ENCODE results near the gene EDDM13. TPM values are rescaled to one million over a fixed set of nuclear protein-coding genes. Genes with fewer than 3 reads are reported as not detected.
"Not testable (repeated sequence)": the region's sequence is repeated elsewhere in the genome, so short reads cannot be mapped to it uniquely, and the experiment has no call there.

Gene EDDM13, protein sequence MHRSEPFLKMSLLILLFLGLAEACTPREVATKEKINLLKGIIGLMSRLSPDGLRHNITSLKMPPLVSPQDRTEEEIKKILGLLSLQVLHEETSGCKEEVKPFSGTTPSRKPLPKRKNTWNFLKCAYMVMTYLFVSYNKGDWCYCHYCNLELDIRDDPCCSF
- not detected in 2 replicates for total RNA-seq (2014; rRNA removed; shearing (Covaris generic))

DNA sequence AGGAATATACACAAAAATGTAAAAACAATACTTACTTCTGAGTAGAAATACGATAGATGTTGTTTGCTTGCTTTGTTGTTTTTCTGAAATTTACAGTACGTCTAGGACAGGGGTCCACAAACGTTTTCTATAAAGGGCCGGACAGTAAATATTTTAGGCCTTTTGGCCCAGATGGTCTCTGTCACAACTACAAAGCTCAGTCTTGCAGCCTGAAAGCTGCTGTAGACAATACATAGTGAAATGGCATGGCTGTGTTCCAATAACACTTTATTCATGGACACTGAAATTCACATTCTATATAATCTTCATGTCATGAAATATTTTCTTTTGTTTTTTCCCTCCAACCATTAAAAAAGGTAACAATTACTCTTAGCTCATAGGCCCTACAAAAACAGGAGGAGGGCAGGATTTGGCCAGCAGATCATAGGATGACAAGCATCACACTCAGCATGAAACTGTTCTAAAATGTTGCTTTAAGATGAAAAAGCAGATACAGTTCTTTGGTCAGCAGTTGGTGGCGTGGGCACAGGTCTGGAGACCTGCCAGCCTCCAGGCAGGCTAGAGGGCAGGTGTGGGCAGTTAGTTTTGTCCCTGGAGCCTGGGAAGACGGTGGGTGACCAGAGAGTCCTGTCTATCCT, at the start of gene EDDM13:
EDDM13 (plus strand) TSS at position 588 of the 638 bp plus-strand sequence. CDS start 87 bp downstream, outside the sequence.
- H3K27ac ChIP-seq, result no peak within 1 kb of the TSS
- no peaks in the 10 kb centered on the region for H3K27me3 ChIP-seq (replicated peaks)
- DNase-seq (ENCODE audit: low read depth in 1 of 2, low spot score in 2 of 2), result no peak
- H3K36me3 ChIP-seq, result no peaks in the 10 kb centered on the region
- peaks cover 15% of the 10 kb centered on the region for H3K9me3 ChIP-seq (replicated peaks)
- H3K4me1 ChIP-seq (replicated peaks), result no peaks in the 10 kb centered on the region
- H3K4me3 ChIP-seq, result no peak within 1 kb of the TSS

DNA sequence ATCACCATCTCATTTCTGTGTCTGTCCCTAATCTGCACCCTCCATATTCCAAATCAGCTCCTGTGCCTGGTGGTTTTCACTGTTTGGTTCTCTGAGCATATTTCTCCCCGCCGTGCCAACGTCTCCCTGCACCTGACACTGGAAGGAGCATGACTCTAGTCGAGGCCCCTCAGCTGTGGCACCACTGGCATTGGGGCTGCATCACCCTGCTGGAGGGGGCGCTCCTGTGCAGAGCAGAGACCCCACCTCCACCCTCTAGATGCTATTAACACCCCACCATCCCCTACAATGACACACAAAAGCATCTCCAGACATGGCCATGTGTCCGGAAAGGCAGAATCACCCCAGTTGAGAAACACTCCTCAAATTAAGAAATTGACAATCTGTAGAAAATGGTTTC, 49.6 kb upstream of the EDDM13 start:
- peaks cover 2% of the 10 kb centered on the region; the same call in 1 of the 2 replicates for H3K9me3 ChIP-seq (replicated peaks)
- DNase-seq (ENCODE audit: low read depth in 1 of 2, low spot score in 2 of 2), result no peak
- H3K4me1 ChIP-seq (replicated peaks), result no peaks in the 10 kb centered on the region
- H3K36me3 ChIP-seq, result no peaks in the 10 kb centered on the region
- H3K27ac ChIP-seq, result no peak overlapping the region
- no peaks in the 10 kb centered on the region for H3K27me3 ChIP-seq (replicated peaks)
- H3K4me3 ChIP-seq, result no peak overlapping the region

DNA sequence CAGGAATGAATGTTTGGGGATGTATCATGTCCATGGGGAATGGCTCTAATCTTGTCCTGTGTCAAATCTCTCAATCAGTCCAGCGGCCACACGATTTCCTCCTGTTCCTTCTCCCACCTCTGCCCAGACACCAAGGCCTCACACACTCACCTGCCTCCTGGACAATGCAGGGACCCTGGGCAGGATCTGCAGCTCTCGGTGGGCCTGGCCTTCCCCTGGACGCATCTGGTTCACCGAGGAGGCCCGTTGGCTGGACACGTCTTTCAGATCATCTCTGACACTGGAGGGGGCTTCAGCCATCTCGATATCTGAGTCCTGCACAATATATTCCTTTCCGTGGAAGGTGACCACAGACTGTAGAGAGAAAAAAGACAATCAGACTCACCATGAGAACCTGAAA, 49.1 kb upstream of the EDDM13 start:
- Histone ChIP-seq H3K4me3 (no peak overlapping the region), H3K27ac (no peak overlapping the region), H3K36me3 (no peaks in the 10 kb centered on the region), H3K9me3 (replicated peaks) (peaks cover 2% of the 10 kb centered on the region; the same call in 1 of the 2 replicates), H3K4me1 (replicated peaks) (no peaks in the 10 kb centered on the region), H3K27me3 (replicated peaks) (no peaks in the 10 kb centered on the region)
- DNase-seq (ENCODE audit: low read depth in 1 of 2, low spot score in 2 of 2), result no peak

DNA sequence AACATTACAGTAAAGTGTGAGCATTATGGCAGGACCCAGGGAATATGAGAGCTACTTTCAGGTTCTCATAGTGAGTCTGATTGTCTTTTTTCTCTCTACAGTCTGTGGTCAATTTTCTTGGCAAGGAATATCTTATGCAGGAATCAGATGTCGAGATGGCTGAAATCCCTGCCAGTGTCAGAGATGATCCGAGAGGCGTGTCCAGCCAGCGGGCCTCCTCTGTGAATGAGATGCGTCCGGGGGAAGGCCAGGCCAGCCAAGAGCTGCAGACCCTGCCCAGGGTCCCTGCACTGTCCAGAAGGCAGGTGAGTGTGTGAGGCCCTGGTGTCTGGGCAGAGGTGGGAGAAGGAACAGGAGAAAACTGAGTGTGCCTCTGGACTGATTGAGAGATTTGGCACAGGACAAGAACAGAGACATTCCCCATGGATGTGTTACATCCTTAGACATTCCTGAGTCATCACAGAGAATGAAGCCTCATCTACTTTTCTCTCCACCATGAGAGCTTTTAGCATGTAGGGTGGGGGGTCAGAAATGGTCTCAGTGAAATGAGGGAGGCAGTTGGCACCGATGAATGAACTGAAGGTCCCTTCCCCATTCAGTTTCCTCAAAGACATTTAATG, 27.3 kb upstream of the EDDM13 start:
- Histone ChIP-seq H3K9me3 (replicated peaks) (peaks cover 5% of the 10 kb centered on the region; the same call in 1 of the 2 replicates), H3K4me3 (no peak overlapping the region), H3K27me3 (replicated peaks) (no peaks in the 10 kb centered on the region), H3K4me1 (replicated peaks) (no peaks in the 10 kb centered on the region), H3K36me3 (no peaks in the 10 kb centered on the region), H3K27ac (no peak overlapping the region)
- DNase-seq (ENCODE audit: low read depth in 1 of 2, low spot score in 2 of 2), result no peak

DNA sequence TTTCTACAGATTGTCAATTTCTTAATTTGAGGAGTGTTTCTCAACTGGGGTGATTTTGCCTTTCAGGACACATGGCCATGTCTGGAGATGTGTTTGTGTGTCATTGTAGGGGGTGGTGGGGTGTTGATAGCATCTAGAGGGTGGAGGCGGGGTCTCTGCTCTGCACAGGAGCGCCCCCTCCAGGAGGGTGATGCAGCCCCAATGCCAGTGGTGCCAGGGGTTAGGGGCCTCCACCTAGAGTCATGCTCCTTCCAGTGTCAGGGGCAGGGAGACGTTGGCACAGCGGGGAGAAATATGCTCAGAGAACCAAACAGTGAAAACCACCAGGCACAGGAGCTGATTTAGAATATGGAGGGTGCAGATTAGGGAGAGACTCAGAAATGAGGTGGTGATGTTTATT, 26.8 kb upstream of the EDDM13 start:
- H3K9me3 ChIP-seq (replicated peaks); DNase-seq (ENCODE audit: low read depth in 1 of 2, low spot score in 2 of 2); H3K36me3 ChIP-seq; H3K27me3 ChIP-seq (replicated peaks); H3K27ac ChIP-seq; H3K4me3 ChIP-seq; H3K4me1 ChIP-seq (replicated peaks): not testable (repeated sequence)

DNA sequence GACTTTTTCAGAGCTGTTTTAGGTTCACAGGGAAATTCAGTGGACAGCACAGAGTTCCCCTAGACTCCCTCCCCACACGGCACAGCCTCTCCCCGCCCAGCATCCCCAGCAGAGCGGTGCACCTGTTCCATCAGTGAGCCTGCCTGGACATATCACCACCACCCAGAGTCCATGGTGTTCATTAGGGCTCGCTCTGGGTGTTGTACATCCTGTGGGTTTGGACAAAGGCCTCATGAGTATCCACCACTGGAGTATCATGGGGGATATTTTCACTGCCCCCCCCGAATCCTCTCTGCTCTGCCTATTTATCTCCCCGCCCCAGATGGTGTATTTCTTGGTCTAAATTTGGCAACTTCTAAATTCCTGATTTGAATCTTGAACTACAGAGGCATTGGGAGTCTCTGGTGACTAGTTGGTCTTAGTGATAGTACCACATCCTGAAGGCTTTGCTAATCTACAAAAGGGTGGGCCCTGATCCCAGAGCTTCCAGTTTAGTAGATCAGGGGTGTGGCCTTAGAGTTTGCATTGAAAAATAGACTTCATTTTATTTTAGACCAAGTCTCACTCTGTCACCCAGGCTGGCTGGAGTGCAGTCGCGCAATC, 23.7 kb upstream of the EDDM13 start:
- H3K9me3 ChIP-seq (replicated peaks); H3K36me3 ChIP-seq; H3K27me3 ChIP-seq (replicated peaks); H3K4me3 ChIP-seq; H3K4me1 ChIP-seq (replicated peaks); DNase-seq (ENCODE audit: low read depth in 1 of 2, low spot score in 2 of 2); H3K27ac ChIP-seq: not testable (repeated sequence)

DNA sequence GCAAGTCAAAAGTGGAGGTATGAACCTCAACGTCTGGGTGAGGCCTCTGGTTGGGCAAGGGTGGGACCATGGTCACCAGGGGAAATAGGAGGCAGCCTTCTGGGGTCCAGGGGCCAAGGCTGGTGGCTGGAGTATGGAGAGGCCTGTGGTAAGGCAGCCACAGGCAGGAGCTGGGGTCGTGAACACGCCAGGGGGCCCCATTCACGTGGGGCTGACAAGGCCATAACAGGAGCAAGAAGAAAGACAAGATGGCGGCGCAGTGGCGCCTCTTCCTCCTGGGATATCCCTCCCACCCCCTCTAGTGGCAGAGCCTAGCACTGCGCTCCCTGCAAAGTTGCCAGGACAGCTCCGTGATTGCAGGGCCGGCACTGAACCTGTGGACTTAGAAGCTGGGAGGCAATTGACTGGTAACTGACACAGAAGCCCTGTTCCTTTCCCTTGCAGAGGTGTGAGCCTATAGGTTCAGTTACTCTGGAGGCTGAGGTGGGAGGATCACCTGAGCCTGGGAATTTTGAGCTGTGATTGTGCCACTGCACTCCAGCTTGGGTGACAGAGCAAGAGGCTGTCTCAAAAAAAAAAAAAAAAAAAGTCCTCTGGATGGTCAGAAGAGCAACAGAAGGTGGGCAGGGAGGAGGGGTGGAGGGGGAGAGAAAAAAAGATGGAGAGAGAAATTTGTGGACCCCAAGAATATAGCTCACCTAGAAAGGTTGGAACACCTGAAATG, 19.7 kb upstream of the EDDM13 start:
- peaks cover 5% of the 10 kb centered on the region; the same call in 1 of the 2 replicates for H3K9me3 ChIP-seq (replicated peaks)
- no peak overlapping the region for H3K27ac ChIP-seq
- no peak overlapping the region for H3K4me3 ChIP-seq
- peak; percentile 8 to 55 for DNase-seq (ENCODE audit: low read depth in 1 of 2, low spot score in 2 of 2)
- no peaks in the 10 kb centered on the region for H3K36me3 ChIP-seq
- no peaks in the 10 kb centered on the region for H3K27me3 ChIP-seq (replicated peaks)
- H3K4me1 ChIP-seq (replicated peaks), result no peaks in the 10 kb centered on the region

DNA sequence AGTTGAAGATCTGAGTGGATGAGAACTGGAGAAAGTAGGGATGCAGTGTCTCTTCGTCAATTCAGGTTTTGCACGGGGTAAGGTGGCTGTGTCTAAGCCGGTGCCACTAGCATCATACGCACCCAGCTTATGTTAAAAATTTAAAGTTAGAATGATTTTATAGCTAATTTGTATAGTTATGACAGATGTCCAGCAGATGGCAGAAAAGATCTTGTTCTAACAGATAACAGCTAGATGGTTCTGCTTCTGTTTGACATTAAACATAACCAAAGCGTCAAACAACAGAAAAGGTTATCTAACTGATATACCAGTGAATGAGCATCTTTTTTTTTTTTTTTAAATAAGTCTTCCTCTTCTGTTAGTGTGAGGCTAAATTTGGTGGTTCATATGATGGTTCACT, 18.8 kb upstream of the EDDM13 start:
- no peaks in the 10 kb centered on the region for H3K36me3 ChIP-seq
- no peaks in the 10 kb centered on the region for H3K4me1 ChIP-seq (replicated peaks)
- peak in 1 of 2 experiments; percentile 10 for DNase-seq (ENCODE audit: low read depth in 1 of 2, low spot score in 2 of 2)
- no peak overlapping the region for H3K4me3 ChIP-seq
- H3K27me3 ChIP-seq (replicated peaks), result no peaks in the 10 kb centered on the region
- peaks cover 5% of the 10 kb centered on the region; the same call in 1 of the 2 replicates for H3K9me3 ChIP-seq (replicated peaks)
- H3K27ac ChIP-seq, result no peak overlapping the region

DNA sequence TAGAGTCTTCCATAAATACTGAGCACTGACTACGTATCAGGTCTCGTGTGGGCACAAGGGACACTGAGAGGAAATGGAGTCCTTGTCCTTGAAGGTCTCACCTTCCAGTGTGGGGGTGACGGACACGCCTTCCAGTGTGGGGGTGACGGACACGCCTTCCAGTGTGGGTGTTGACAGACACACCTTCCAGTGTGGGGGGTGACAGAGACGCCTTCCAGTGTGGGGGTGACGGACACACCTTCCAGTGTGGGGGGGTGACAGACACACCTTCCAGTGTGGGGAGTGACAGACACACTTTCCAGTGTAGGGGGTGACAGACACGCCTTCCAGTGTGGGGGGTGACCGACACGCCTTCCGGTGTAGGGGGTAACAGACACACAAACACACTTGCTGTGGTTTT, 14.3 kb upstream of the EDDM13 start:
- H3K27ac ChIP-seq, result no peak overlapping the region
- H3K27me3 ChIP-seq (replicated peaks), result no peaks in the 10 kb centered on the region

DNA sequence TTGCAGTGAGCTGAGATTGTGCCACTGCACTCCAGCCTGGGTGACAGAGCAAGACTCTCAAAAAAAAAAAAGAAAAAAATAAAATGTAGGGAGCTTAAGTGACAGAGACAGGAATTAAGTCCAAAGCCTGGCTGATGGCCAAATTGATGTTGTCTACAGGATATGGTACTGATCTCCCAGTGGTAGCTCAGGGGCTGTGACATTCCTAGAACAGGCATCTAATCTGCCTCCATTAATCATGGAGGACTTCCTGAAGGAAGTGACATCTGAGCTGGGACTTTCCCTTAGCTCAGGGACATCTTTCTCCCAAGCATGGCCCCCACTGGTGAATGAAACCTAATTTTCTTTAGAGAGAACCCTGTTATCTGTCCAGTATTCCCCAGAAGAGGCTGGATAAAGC, 11.4 kb upstream of the EDDM13 start:
- no peak for DNase-seq (ENCODE audit: low read depth in 1 of 2, low spot score in 2 of 2)
- Histone ChIP-seq H3K36me3 (no peaks in the 10 kb centered on the region), H3K27ac (no peak overlapping the region), H3K4me3 (no peak overlapping the region), H3K9me3 (replicated peaks) (peaks cover 10% of the 10 kb centered on the region), H3K4me1 (replicated peaks) (no peaks in the 10 kb centered on the region), H3K27me3 (replicated peaks) (no peaks in the 10 kb centered on the region)

More for the DNA sequence above, 14.3 kb upstream of the EDDM13 start:
- no peak overlapping the region for H3K4me3 ChIP-seq
- DNase-seq (ENCODE audit: low read depth in 1 of 2, low spot score in 2 of 2), result no peak
- no peaks in the 10 kb centered on the region for H3K36me3 ChIP-seq
- H3K4me1 ChIP-seq (replicated peaks), result no peaks in the 10 kb centered on the region
- H3K9me3 ChIP-seq (replicated peaks), result peaks cover 7% of the 10 kb centered on the region

DNA sequence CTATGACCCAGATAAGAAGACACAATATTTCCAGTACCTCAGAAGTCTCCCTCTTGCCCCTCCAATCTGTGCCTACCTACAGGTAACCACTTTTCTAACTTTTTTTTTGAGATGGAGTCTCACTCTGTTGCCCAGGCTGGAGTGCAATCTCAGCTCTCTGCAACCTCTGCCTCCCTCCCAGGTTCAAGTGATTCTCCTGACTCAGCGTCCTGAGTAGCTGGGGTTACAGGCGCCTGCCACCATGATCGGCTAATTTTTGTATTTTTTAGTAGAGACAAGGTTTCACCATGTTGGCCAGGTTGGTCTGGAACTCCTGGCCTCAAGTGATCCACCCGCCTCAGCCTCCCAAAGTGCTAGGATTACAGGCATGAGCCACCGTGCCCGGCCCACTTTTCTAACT, 10.6 kb upstream of the EDDM13 start:
- H3K4me1 ChIP-seq (replicated peaks); DNase-seq (ENCODE audit: low read depth in 1 of 2, low spot score in 2 of 2); H3K27me3 ChIP-seq (replicated peaks); H3K36me3 ChIP-seq; H3K4me3 ChIP-seq; H3K27ac ChIP-seq; H3K9me3 ChIP-seq (replicated peaks): not testable (repeated sequence)

DNA sequence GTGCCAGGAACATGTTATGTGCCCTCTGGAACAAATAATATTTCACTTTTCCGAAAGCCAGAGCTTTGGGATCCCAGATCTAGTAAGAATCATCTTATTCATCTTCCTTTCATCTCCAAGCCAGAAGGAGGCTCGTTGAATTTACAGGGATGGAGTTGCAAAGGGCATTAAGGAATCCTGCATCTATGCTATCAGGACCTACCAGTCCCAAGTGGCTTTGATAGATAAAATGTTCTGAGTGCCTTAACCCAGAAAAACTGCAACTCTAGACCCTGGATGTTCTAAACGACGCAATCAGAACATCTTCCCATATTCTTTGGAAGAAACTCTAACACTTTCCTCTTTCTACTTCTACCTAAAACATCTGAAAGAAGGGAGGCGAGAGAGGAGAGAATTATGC, 9.2 kb upstream of the EDDM13 start:
- H3K4me1 ChIP-seq (replicated peaks), result no peaks in the 10 kb centered on the region
- H3K27me3 ChIP-seq (replicated peaks), result no peaks in the 10 kb centered on the region
- no peak for DNase-seq (ENCODE audit: low read depth in 1 of 2, low spot score in 2 of 2)
- peaks cover 10% of the 10 kb centered on the region for H3K9me3 ChIP-seq (replicated peaks)
- H3K4me3 ChIP-seq, result no peak overlapping the region
- H3K36me3 ChIP-seq, result no peaks in the 10 kb centered on the region
- H3K27ac ChIP-seq, result no peak overlapping the region

DNA sequence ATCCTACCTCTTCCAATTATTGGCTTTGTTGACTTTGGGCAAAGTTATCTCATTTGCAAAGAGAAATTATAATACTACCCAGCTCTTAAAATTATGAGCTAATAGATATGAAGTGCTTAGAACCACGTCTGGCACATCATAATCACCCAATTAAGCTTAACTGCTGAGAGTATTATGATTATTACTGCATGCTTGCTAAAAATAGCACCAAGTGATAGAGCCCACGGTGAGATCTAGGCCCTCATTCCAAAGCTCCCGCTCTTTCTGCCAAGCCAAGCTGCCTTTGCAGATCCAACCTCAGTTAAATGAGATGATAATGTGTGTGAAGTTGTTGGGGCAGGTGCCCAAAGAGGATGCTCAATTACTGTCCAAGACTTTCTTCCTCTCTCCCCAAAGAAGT, 6.5 kb upstream of the EDDM13 start:
- DNase-seq (ENCODE audit: low read depth in 1 of 2, low spot score in 2 of 2), result no peak
- Histone ChIP-seq H3K9me3 (replicated peaks) (peaks cover 13% of the 10 kb centered on the region), H3K36me3 (no peaks in the 10 kb centered on the region)

More for the DNA sequence above, 6.5 kb upstream of the EDDM13 start:
- Histone ChIP-seq H3K4me1 (replicated peaks) (no peaks in the 10 kb centered on the region), H3K4me3 (no peak overlapping the region), H3K27ac (no peak overlapping the region), H3K27me3 (replicated peaks) (no peaks in the 10 kb centered on the region)
